GM12878 (cell line): Measurements from ENCODE around the gene CALD1.

ENCODE experiments used
- BACH1 ChIP-seq: fragments of 450-650 bp; IDR thresholded peaks from 2 replicates; pipeline ENCODE4 v1.6.1; 2017; ENCODE audit warnings: mild to moderate bottlenecking, borderline replicate concordance
- CBX3 ChIP-seq: fragments of 200-600 bp; sonication (generic); IDR thresholded peaks from 2 replicates; pipeline ENCODE4 v1.6.1; 2016; ENCODE audit warnings: low read depth, borderline replicate concordance
- CTCF ChIP-seq, 3 experiments: IDR thresholded peaks in 2 of 3; conservative IDR thresholded peaks in 1 of 3; 2 replicates each; pipeline ENCODE4 v1.5.1; 2011; ENCODE audit warnings: low read depth in 3 of 3, low read length in 3 of 3, mild to moderate bottlenecking in 3 of 3, control low read depth in 2 of 3, moderate library complexity in 2 of 3, inconsistent platforms in 1 of 3, mixed read lengths in 1 of 3; ENCODE audit not compliant: control insufficient read depth in 2 of 3, insufficient read depth in 1 of 3; ENCODE audit errors: extremely low read depth in 1 of 3
- FOS ChIP-seq: IDR thresholded peaks from 3 replicates; pipeline ENCODE4 v1.6.1; 2011; ENCODE audit warnings: borderline replicate concordance; ENCODE audit not compliant: insufficient read length; ENCODE audit errors: extremely low read depth
- KLF5 ChIP-seq: fragments of 450-650 bp; IDR thresholded peaks from 2 replicates; pipeline ENCODE4 v1.6.1; 2014; ENCODE audit warnings: mild to moderate bottlenecking; ENCODE audit not compliant: partially characterized antibody
- NFYA ChIP-seq: IDR thresholded peaks from 2 replicates; pipeline ENCODE4 v1.6.1; 2011; ENCODE audit warnings: low read depth, mild to moderate bottlenecking, low read length, improper control_type of control experiment, borderline replicate concordance
- POLR2A ChIP-seq: IDR thresholded peaks from 2 replicates; pipeline ENCODE4 v1.6.1; 2011; ENCODE audit warnings: low read depth, mild to moderate bottlenecking, low read length
- TCF12 ChIP-seq: IDR thresholded peaks from 2 replicates; pipeline ENCODE4 v1.6.1; 2011; ENCODE audit warnings: low read depth, mild to moderate bottlenecking, low read length

GRCh38 chr7:134910214-134910890 is 130.9 kb downstream of the CALD1 start:
- TF ChIP-seq NFYA (no peak), KLF5 (no peak), CTCF (IDR thresholded peaks at IDR 0.05 in 2 of 3, conservative IDR thresholded peaks at IDR 0.05 in 1 of 3; ENCODE audit: control insufficient read depth in 2 of 3, extremely low read depth in 1 of 3, insufficient read depth in 1 of 3, low read depth in 3 of 3, low read length in 3 of 3) (no peak), POLR2A (no peak), FOS (no peak), BACH1 (no peak), CBX3 (no peak), TCF12 (no peak)
